NCI-H1092 treated with DMSO at 0.1 percent for 48 hours (cell line): Measurements from ENCODE around the gene ARL14.

ENCODE experiments used
- DNase-seq: peaks from one replicate; lab custom pipeline; 2025; lab: John Stamatoyannopoulos, UW

ARL14 gene

DNA sequence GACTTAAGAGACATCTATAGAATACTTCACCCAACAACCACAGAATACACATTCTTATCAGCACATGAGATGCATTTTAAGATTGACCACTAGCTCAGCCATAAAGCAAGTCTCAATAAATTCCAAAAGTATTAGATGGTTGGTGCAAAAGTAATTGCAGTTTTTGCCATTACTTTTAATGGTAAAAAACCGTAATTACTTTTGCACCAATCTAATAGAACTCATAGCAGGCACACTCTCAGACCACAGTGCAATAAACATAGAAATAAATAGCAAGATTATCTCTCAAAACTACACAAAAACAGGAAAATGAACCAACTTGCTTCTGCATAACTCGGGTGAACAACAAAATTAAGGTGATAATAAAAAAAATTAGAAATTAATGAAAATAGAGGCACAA is 45.4 kb downstream of the ARL14 start:
- no peak for DNase-seq

DNA sequence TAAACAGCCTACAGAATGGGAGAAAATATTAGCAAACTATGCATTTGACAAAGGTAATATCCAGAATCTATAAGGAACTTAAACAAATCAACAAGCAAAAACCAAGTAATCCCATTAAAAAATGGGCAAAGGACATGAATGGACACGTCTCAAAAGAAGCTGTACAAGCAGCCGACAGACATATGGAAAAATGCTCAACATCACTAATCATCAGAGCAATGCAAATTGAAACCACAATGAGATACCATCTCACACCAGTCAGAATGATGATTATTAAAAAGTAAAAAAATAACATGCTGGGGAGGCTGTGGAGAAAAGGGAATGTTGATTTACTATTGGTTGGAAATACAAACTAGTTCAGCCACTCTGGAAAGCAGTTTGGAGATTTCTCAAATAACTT is 48.4 kb downstream of the ARL14 start:
- no peak for DNase-seq
